Measurements from ENCODE around the gene ACOXL. TPM values are rescaled to one million over a fixed set of nuclear protein-coding genes. Genes with fewer than 3 reads are reported as not detected.
"Not testable (repeated sequence)": the region's sequence is repeated elsewhere in the genome, so short reads cannot be mapped to it uniquely, and the experiment has no call there.

ACOXL gene
- total RNA-seq, 1 experiment from 2014 or later, result not detected

DNA sequence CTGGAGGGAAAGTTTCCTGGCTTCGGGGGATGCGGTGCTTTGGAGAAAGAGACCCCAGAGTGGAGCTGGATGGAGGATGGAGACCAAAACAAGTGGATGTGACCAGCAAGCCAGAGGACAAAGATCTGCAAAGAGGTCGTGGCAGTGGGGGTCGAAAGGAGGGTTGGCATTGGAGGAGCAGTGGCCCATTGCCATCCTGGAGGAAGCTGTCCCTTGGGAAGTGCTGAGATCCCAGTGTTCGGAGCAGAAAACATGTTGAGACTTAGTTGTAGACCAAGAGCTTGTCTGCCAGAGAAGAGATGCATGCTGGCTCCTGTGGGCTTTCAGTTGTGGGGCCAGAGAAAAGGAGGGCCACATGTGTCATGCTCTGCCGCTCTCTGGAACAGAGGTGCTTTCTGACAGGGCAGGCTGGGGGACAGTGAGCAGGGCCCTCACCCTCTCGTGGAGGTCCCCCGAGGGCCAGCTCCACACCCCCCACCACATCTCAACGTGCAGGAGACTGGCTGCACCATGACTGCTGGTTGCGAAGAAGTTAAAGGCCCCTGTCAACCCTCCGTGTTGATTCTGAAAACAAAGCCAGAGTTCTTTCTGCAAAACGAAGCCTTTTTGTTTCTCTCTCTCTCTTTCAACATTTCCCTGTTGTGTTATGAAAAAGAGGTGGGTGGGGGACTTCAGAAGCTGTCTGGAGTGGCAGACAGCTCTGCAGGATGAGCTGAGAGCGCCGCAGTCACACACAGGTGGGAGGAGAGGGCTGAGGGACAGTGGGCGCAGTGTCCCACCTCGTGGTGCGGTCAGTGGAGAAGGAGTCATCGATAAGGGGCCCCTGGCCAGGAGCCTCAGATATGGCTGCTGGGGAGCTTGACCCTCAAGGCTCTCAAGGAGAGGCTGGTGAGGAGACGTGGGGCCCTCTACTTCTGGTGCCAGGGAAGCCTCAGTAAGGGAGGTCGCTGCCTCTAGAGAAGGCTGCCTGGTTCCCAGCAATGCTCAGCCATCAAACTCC, 310.7 kb downstream of the ACOXL start:
- Histone ChIP-seq H3K79me2 (ENCODE audit: low read length) (no peaks in the 10 kb centered on the region), H3K4me2 (ENCODE audit: low read depth, low read length, poor library complexity, severe bottlenecking) (peak overlapping the region; percentile 23), H3K27me3 (ENCODE audit: low read length) (no peaks in the 10 kb centered on the region), H3K4me3 (ENCODE audit: low read length) (peak overlapping the region; percentile 11; the same call in 1 of the 2 replicates), H3K9me3 (ENCODE audit: low read length) (no peaks in the 10 kb centered on the region), H4K20me1 (ENCODE audit: insufficient read depth, low read depth, low read length) (no peaks in the 10 kb centered on the region), H3K4me1 (ENCODE audit: low read length) (peaks cover 52% of the 10 kb centered on the region), H3K36me3 (ENCODE audit: insufficient read depth, low read length) (no peaks in the 10 kb centered on the region), H3K9me2 (replicated peaks; ENCODE audit: insufficient read depth, low read length) (no peaks in the 10 kb centered on the region), H3K9ac (ENCODE audit: low read length) (no peak overlapping the region; the same call in 1 of the 2 replicates), H3K27ac (ENCODE audit: low read length) (no peak overlapping the region), H2AFZ (ENCODE audit: low read length) (no peak overlapping the region)
- no peak for DNase-seq

- DNase-seq, result no peak
- Histone ChIP-seq H3K27ac (ENCODE audit: low read length) (no peak overlapping the region), H3K36me3 (ENCODE audit: insufficient read depth, low read length) (no peaks in the 10 kb centered on the region), H3K9ac (ENCODE audit: low read length) (no peak overlapping the region), H3K79me2 (ENCODE audit: low read length) (no peaks in the 10 kb centered on the region), H3K27me3 (ENCODE audit: low read length) (no peaks in the 10 kb centered on the region), H3K4me2 (ENCODE audit: low read depth, low read length, poor library complexity, severe bottlenecking) (no peak overlapping the region), H3K4me1 (ENCODE audit: low read length) (peaks cover 53% of the 10 kb centered on the region), H3K9me2 (replicated peaks; ENCODE audit: insufficient read depth, low read length) (no peaks in the 10 kb centered on the region), H2AFZ (ENCODE audit: low read length) (no peak overlapping the region), H3K9me3 (ENCODE audit: low read length) (no peaks in the 10 kb centered on the region), H3K4me3 (ENCODE audit: low read length) (no peak overlapping the region), H4K20me1 (ENCODE audit: insufficient read depth, low read depth, low read length) (no peaks in the 10 kb centered on the region)
Observed at GRCh38 chr2:111044066-111044465, 311.7 kb downstream of the ACOXL start.

- not testable (repeated sequence) for H3K9ac ChIP-seq (ENCODE audit: low read length); H3K27ac ChIP-seq (ENCODE audit: low read length); H3K4me3 ChIP-seq (ENCODE audit: low read length); H3K79me2 ChIP-seq (ENCODE audit: low read length); H3K9me2 ChIP-seq (replicated peaks; ENCODE audit: insufficient read depth, low read length); H2AFZ ChIP-seq (ENCODE audit: low read length); H4K20me1 ChIP-seq (ENCODE audit: insufficient read depth, low read depth, low read length); H3K36me3 ChIP-seq (ENCODE audit: insufficient read depth, low read length); H3K9me3 ChIP-seq (ENCODE audit: low read length); H3K27me3 ChIP-seq (ENCODE audit: low read length); DNase-seq
- Histone ChIP-seq H3K4me2 (ENCODE audit: low read depth, low read length, poor library complexity, severe bottlenecking) (peak overlapping the region; percentile 45), H3K4me1 (ENCODE audit: low read length) (peaks cover 52% of the 10 kb centered on the region)
Observed at GRCh38 chr2:111045236-111045635, 312.9 kb downstream of the ACOXL start.

DNA sequence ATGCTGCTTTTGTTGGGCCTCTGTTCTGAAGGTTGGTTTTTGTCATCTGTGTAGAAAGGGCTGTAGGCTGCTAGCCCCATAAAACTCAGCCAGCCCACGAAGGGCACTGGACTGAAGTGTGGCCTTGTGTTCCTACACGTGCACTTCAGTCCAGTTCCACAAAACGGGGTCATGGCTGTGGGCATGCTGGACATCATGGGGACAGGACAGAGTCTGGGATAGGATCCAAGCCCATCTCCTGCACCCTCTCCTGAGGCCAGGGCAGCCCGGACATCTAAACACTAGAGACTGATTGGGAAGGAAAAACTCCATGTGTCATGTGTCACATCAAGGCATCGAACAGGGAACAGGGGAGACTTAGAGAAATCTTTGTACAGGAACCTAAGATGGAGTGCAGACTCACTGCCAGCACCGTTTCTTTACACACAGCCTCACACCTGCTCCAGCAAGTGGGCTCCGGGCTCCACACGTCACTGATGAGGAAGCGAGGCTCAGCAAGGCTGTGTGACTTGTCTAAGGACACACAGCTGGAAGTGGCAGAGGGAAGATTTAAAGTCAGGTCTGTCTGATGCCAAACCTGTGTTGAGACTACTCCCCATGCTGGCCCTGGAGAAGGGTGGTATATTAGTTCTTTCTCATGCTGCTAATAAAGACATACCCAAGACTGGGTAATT, 313.5 kb downstream of the ACOXL start:
- H3K4me1 ChIP-seq (ENCODE audit: low read length), result peaks cover 54% of the 10 kb centered on the region
- no peak overlapping the region for H3K9ac ChIP-seq (ENCODE audit: low read length)
- no peaks in the 10 kb centered on the region for H4K20me1 ChIP-seq (ENCODE audit: insufficient read depth, low read depth, low read length)
- no peaks in the 10 kb centered on the region for H3K27me3 ChIP-seq (ENCODE audit: low read length)
- no peak overlapping the region for H3K4me2 ChIP-seq (ENCODE audit: low read depth, low read length, poor library complexity, severe bottlenecking)
- no peak for DNase-seq
- no peaks in the 10 kb centered on the region for H3K9me2 ChIP-seq (replicated peaks; ENCODE audit: insufficient read depth, low read length)
- H3K27ac ChIP-seq (ENCODE audit: low read length), result no peak overlapping the region
- H3K36me3 ChIP-seq (ENCODE audit: insufficient read depth, low read length), result no peaks in the 10 kb centered on the region
- H3K4me3 ChIP-seq (ENCODE audit: low read length), result no peak overlapping the region
- H3K9me3 ChIP-seq (ENCODE audit: low read length), result no peaks in the 10 kb centered on the region
- no peak overlapping the region for H2AFZ ChIP-seq (ENCODE audit: low read length)
- H3K79me2 ChIP-seq (ENCODE audit: low read length), result no peaks in the 10 kb centered on the region

GRCh38 chr2:111046670-111047069, 314.3 kb downstream of the ACOXL start:
- Histone ChIP-seq H3K9me2 (replicated peaks; ENCODE audit: insufficient read depth, low read length) (no peaks in the 10 kb centered on the region), H4K20me1 (ENCODE audit: insufficient read depth, low read depth, low read length) (no peaks in the 10 kb centered on the region), H3K4me3 (ENCODE audit: low read length) (no peak overlapping the region), H3K9ac (ENCODE audit: low read length) (no peak overlapping the region), H3K27ac (ENCODE audit: low read length) (no peak overlapping the region), H3K4me1 (ENCODE audit: low read length) (peaks cover 60% of the 10 kb centered on the region), H3K79me2 (ENCODE audit: low read length) (no peaks in the 10 kb centered on the region), H3K4me2 (ENCODE audit: low read depth, low read length, poor library complexity, severe bottlenecking) (no peak overlapping the region), H3K36me3 (ENCODE audit: insufficient read depth, low read length) (no peaks in the 10 kb centered on the region), H3K9me3 (ENCODE audit: low read length) (no peaks in the 10 kb centered on the region), H2AFZ (ENCODE audit: low read length) (no peak overlapping the region), H3K27me3 (ENCODE audit: low read length) (no peaks in the 10 kb centered on the region)
- DNase-seq, result no peak

DNA sequence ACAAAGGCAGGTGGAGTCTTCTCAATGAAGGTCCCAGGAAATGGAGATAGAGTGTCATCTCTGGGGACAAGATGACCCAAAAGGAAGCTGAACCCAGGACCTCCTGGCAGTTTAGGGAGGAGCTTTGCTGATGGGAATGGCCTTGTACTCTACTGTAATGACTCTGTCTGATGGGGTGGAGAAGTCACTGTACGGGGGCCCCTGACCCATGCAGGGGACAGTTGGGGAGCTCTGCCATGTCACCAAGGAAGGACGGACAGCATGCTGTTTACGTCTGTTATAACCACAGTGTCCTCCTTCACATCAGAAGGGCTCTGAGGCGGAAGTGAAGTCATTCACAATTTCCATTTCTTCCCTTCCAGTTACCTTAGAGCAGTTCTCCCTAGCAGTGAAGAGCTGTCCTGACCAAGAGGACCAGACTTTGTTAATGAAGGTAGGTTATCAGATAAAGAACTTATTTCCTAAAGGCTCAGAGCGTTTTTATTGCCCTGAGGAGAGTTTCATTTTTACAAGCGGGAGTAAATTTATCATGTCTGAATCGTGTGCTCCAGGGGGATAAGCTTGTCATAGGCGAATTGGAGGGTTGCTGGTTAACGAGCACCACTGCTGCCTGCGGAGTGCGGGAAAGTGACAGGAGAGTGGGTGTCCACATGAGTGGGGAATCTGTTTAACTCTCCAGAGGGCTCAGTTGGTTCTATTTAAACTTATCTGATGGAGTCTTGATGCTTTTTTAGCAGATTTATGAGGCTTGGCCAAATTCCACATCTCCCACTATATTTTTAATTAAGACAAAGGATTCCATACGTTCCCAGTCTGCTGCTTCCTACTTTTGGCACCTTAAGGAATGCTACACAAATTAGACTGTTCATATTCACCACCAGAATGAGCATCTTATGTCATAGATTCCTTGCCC, 316.7 kb downstream of the ACOXL start:
- DNase-seq, result no peak
- Histone ChIP-seq H3K9ac (ENCODE audit: low read length) (no peak overlapping the region), H3K4me2 (ENCODE audit: low read depth, low read length, poor library complexity, severe bottlenecking) (no peak overlapping the region)

GRCh38 chr2:111049792-111050640, 317.6 kb downstream of the ACOXL start:
- peak overlapping the region; percentile 8; the same call in 1 of the 2 replicates for H3K4me3 ChIP-seq (ENCODE audit: low read length)
- DNase-seq, result peak; percentile 78
- no peaks in the 10 kb centered on the region for H3K79me2 ChIP-seq (ENCODE audit: low read length)
- no peak overlapping the region for H3K9ac ChIP-seq (ENCODE audit: low read length)
- no peaks in the 10 kb centered on the region for H3K9me3 ChIP-seq (ENCODE audit: low read length)
- H4K20me1 ChIP-seq (ENCODE audit: insufficient read depth, low read depth, low read length), result no peaks in the 10 kb centered on the region
- H3K27ac ChIP-seq (ENCODE audit: low read length), result no peak overlapping the region
- no peaks in the 10 kb centered on the region for H3K27me3 ChIP-seq (ENCODE audit: low read length)
- H3K9me2 ChIP-seq (replicated peaks; ENCODE audit: insufficient read depth, low read length), result no peaks in the 10 kb centered on the region
- H2AFZ ChIP-seq (ENCODE audit: low read length), result no peak overlapping the region
- H3K36me3 ChIP-seq (ENCODE audit: insufficient read depth, low read length), result no peaks in the 10 kb centered on the region
- H3K4me1 ChIP-seq (ENCODE audit: low read length), result peaks cover 68% of the 10 kb centered on the region
- H3K4me2 ChIP-seq (ENCODE audit: low read depth, low read length, poor library complexity, severe bottlenecking), result peak overlapping the region; percentile 53

More for the DNA sequence above, 316.7 kb downstream of the ACOXL start:
- no peaks in the 10 kb centered on the region for H4K20me1 ChIP-seq (ENCODE audit: insufficient read depth, low read depth, low read length)
- H3K27ac ChIP-seq (ENCODE audit: low read length), result no peak overlapping the region
- H2AFZ ChIP-seq (ENCODE audit: low read length), result no peak overlapping the region
- no peaks in the 10 kb centered on the region for H3K36me3 ChIP-seq (ENCODE audit: insufficient read depth, low read length)
- H3K4me1 ChIP-seq (ENCODE audit: low read length), result peaks cover 64% of the 10 kb centered on the region
- no peaks in the 10 kb centered on the region for H3K9me3 ChIP-seq (ENCODE audit: low read length)
- H3K27me3 ChIP-seq (ENCODE audit: low read length), result no peaks in the 10 kb centered on the region
- no peaks in the 10 kb centered on the region for H3K9me2 ChIP-seq (replicated peaks; ENCODE audit: insufficient read depth, low read length)
- H3K4me3 ChIP-seq (ENCODE audit: low read length), result no peak overlapping the region
- no peaks in the 10 kb centered on the region for H3K79me2 ChIP-seq (ENCODE audit: low read length)
